Testis (tissue), 3 donors: Measurements from ENCODE around the gene ADAR. TPM values are rescaled to one million over a fixed set of nuclear protein-coding genes. Genes with fewer than 3 reads are reported as not detected.

Experiments used
- DNase-seq: peaks from one replicate; pipeline ENCODE4 v3.0.0-alpha.2; 2019
- H3K27ac ChIP-seq, 2 donors: fragments of 200-600 bp; sonication (generic); one replicate each; pipeline ENCODE4 v1.5.1; 2019
- H3K27me3 ChIP-seq: fragments of 200-600 bp; sonication (generic); one replicate; pipeline ENCODE4 v1.5.1; 2019
- H3K36me3 ChIP-seq: fragments of 200-600 bp; sonication (generic); one replicate; pipeline ENCODE4 v1.5.1; 2017; ENCODE audit warnings: low read depth; ENCODE audit errors: missing control alignments
- H3K4me1 ChIP-seq: fragments of 200-600 bp; sonication (generic); one replicate; pipeline ENCODE4 v1.5.1; 2019
- H3K4me3 ChIP-seq, 2 donors: fragments of 200-600 bp; sonication (generic); one replicate each; pipeline ENCODE4 v1.5.1; 2017 to 2019
- H3K9me3 ChIP-seq: fragments of 200-600 bp; sonication (generic); one replicate; pipeline ENCODE4 v1.5.1; 2017
- CTCF ChIP-seq, 3 experiments: fragments of 450-650 bp in 2 of 3; fragments of 200-600 bp in 1 of 3; sonication (generic) in 1 of 3; IDR thresholded peaks; one replicate each; pipeline ENCODE4 v1.5.1; 2016 to 2019; ENCODE audit warnings: antibody characterized with exemption in 3 of 3, mild to moderate bottlenecking in 2 of 3, moderate library complexity in 1 of 3
- POLR2A ChIP-seq: fragments of 450-650 bp; IDR thresholded peaks from one replicate; pipeline ENCODE4 v1.6.1; 2017; ENCODE audit warnings: antibody characterized with exemption, mild to moderate bottlenecking, moderate library complexity
- WGBS, 2 donors: methylation state at CpG; one replicate each; pipeline ENCODE4 v1.1.5; 2018; 5-methylcytosine and 5-hydroxymethylcytosine counted together
- intact Hi-C: fragments of 100-400 bp; cut with DNase I; formaldehyde crosslinking; loops from one replicate; pipeline ENCODE4 v1.15.1; 2023; ENCODE audit warnings: low total_unique reads
- polyA plus RNA-seq: library from polyadenylated mRNA; stranded (reverse); fragments of 350-450 nt; fragmentation: Illumina TruSeq; extraction: RNeasy Lipid Tissue Mini Kit (QIAGEN cat#74804); gene quantifications from one replicate; pipeline ENCODE4 v1.2.3, GENCODE V29; 2014; ENCODE audit warnings: low read depth, low replicate concordance; ENCODE audit not compliant: insufficient read depth
- total RNA-seq, 2 donors: library from RNA; depleted of rRNA; stranded (reverse); fragments of >200 nt; gene quantifications; one replicate each; pipeline ENCODE4 v1.2.3, GENCODE V29; 2016

ADAR gene
- total and polyA plus RNA-seq, 3 donors from 2014 or later: 94.4 to 181 (median 168) TPM

GRCh38 chr1:154595621-154596020 is 12.4 kb downstream of the ADAR start:
- Histone ChIP-seq H3K27ac (no peak overlapping the region), H3K27me3 (no peaks in the 10 kb centered on the region), H3K9me3 (no peaks in the 10 kb centered on the region), H3K36me3 (no peaks in the 10 kb centered on the region), H3K4me3 (no peak overlapping the region), H3K4me1 (peaks cover 14% of the 10 kb centered on the region)
- intact Hi-C loops: no loop called here
- 74 to 94% methylated on average over 1 of the region's 1 CpG for WGBS, 2 donors
- no peak for TF ChIP-seq CTCF (IDR thresholded peaks at IDR 0.05)
- no peak for TF ChIP-seq POLR2A
- no peak for DNase-seq

GRCh38 chr1:154594811-154595210 is 13.2 kb downstream of the ADAR start:
- Histone ChIP-seq H3K4me1 (peaks cover 11% of the 10 kb centered on the region), H3K36me3 (no peaks in the 10 kb centered on the region), H3K9me3 (no peaks in the 10 kb centered on the region), H3K27ac (no peak overlapping the region), H3K4me3 (no peak overlapping the region), H3K27me3 (no peaks in the 10 kb centered on the region)
- 82 to 87% methylated on average over 7 of the region's 7 CpGs for WGBS, 2 donors
- intact Hi-C loops: no loop called here
- TF ChIP-seq POLR2A: no peak
- DNase-seq: no peak

- Histone ChIP-seq H3K4me3 (no peak overlapping the region), H3K36me3 (no peaks in the 10 kb centered on the region), H3K4me1 (no peaks in the 10 kb centered on the region), H3K27ac (no peak overlapping the region), H3K9me3 (no peaks in the 10 kb centered on the region), H3K27me3 (no peaks in the 10 kb centered on the region)
- no peak for DNase-seq
- intact Hi-C loops: no loop called here
- no peak for TF ChIP-seq CTCF (IDR thresholded peaks at IDR 0.05)
- no peak for TF ChIP-seq POLR2A
Observed at GRCh38 chr1:154593390-154593789, 14.6 kb downstream of the ADAR start.

- WGBS, 2 donors: 89 to 90% methylated on average over 7 of the region's 7 CpGs
- TF ChIP-seq POLR2A (no peak), CTCF (IDR thresholded peaks at IDR 0.05) (no peak)
- intact Hi-C loops: no loop called here
Observed at GRCh38 chr1:154591206-154591605, 16.8 kb downstream of the ADAR start.

GRCh38 chr1:154590756-154591155 is 17.2 kb downstream of the ADAR start:
- TF ChIP-seq POLR2A (no peak), CTCF (IDR thresholded peaks at IDR 0.05) (no peak)
- H3K27me3 ChIP-seq: no peaks in the 10 kb centered on the region
- no peak for DNase-seq
- no peaks in the 10 kb centered on the region for H3K36me3 ChIP-seq
- no peak overlapping the region for H3K27ac ChIP-seq
- WGBS, 2 donors: 72 to 75% methylated on average over 5 of the region's 5 CpGs
- H3K4me3 ChIP-seq: no peak overlapping the region
- no peaks in the 10 kb centered on the region for H3K9me3 ChIP-seq
- H3K4me1 ChIP-seq: no peaks in the 10 kb centered on the region
- intact Hi-C loops: no loop called here

More at GRCh38 chr1:154591206-154591605, 16.8 kb downstream of the ADAR start:
- no peaks in the 10 kb centered on the region for H3K9me3 ChIP-seq
- no peak overlapping the region for H3K27ac ChIP-seq
- no peaks in the 10 kb centered on the region for H3K27me3 ChIP-seq
- no peaks in the 10 kb centered on the region for H3K36me3 ChIP-seq
- no peak for DNase-seq
- H3K4me1 ChIP-seq: no peaks in the 10 kb centered on the region
- H3K4me3 ChIP-seq: no peak overlapping the region
